GM15510 (cell line): ENCODE data around the gene JCHAIN.

Source experiments
- POLR2A ChIP-seq: IDR thresholded peaks from 3 replicates; pipeline ENCODE4 v1.6.1; 2011; ENCODE audit warnings: borderline replicate concordance; ENCODE audit not compliant: insufficient read length; ENCODE audit errors: extremely low read depth

Gene JCHAIN

DNA sequence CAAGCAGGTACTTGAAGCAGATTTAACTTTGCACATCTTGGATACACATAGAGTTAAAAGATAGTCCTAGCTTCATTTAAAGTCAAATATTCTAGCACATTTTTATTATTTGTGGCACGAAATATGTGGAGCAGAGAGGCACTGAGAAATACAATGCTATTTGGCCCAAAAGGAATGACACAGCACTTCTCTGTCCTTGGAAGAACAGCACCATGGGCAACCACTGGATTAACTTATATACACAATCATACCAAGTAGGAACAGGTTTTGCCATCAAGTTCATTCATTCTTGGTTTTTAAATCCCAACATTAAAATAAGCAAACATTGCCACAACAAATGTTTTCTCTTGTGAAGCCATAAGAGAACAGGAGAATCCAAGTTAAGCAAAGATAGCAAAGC lies 38.7 kb downstream of the JCHAIN start:
- no peak for TF ChIP-seq POLR2A

DNA sequence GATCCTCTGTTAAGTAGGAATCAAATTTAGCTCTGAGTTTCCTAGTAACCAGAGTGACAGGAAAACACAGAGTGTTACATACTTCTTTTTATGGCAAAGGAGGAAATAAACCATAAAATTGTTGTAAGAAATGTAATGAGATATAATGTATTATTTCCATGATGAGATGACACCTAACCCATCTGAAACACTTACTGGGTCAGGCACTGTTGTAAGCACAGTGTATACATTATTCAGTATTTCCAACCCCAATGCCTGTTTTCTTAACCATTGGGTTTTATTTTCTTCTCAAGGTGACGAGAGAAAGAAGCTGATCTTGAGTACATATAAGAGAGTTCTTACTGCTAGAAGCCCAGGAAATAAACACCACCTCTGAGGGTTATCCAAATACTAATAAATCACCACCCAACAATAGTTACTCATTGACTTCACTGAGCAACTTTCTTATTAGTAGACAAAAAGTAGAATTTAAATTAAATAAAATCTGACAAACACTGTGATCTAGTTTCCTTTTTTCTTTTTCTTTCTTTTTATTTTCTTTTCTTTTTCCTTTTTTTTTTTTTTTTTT lies 42.0 kb downstream of the JCHAIN start:
- TF ChIP-seq POLR2A, result no peak

DNA sequence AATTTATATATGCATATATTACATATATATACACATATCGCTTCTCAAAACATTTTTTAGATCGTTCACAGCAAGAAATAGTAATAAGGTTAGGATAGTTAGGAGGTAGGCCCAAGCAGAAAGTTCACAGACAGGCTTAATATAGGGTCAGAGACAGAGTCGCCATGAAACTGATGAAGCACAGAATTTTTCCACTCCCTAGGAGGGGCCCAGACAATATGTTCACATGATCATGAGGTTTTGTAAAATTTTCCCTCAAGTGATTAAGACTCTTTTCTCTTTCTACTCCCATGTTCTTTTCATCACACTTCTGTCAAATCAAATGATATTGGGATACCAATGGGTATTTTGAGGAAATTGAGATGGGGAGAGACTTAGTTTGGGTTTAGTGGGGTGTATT lies 43.0 kb downstream of the JCHAIN start:
- no peak for TF ChIP-seq POLR2A

DNA sequence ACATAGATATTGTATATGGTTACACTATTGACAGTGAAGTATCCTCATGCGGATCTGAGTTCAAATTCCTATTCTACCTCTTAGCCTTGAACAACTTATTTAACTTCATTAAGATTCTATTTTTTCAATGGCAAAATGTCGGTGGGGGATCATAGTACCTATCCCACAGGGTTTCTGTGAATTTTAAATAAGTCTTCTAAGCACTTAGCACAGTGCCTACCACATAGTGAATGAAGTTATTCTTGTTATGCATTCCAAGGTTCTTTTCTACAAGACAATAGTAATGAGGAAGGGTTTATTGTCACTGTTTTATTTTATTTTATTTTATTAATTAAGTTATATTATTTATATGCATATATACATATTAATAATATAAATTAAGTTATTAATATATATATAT lies 46.5 kb downstream of the JCHAIN start:
- no peak for TF ChIP-seq POLR2A

DNA sequence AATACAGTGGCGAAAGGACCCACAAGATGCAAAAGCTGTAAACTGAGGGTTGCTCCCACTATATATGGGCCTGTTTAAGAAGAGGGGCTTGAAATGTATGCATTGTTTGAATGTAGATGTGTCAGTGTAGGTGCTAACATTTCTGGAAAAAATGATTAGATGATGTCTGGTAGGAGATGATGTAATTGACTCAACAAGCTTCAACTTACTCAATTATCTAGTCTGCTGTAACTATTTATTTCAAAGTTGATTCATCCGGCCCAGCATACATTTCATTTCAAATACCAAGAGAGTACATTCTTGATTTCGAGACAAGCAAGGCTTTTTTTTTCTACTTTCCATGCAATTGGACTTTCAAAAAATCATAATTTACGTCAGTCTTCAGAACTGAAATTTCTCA lies 47.0 kb downstream of the JCHAIN start:
- no peak for TF ChIP-seq POLR2A

DNA sequence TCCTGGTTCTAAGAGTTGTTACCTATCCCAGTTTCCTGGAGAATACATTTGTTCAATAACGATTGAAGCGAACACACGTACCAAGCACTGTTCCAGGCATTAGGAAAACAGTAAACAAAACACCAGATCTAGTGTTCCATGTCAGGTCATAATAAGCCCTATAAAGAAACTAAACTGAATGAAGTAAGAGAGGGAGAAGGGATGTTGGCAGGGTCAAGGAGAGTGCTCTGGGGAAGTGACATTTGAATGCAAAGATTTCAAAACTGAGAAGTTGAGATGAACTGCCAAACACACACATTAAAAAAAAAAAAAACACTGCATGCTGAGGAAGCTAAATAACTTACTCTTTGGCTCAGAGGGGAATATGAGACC lies 52.1 kb downstream of the JCHAIN start:
- no peak for TF ChIP-seq POLR2A

DNA sequence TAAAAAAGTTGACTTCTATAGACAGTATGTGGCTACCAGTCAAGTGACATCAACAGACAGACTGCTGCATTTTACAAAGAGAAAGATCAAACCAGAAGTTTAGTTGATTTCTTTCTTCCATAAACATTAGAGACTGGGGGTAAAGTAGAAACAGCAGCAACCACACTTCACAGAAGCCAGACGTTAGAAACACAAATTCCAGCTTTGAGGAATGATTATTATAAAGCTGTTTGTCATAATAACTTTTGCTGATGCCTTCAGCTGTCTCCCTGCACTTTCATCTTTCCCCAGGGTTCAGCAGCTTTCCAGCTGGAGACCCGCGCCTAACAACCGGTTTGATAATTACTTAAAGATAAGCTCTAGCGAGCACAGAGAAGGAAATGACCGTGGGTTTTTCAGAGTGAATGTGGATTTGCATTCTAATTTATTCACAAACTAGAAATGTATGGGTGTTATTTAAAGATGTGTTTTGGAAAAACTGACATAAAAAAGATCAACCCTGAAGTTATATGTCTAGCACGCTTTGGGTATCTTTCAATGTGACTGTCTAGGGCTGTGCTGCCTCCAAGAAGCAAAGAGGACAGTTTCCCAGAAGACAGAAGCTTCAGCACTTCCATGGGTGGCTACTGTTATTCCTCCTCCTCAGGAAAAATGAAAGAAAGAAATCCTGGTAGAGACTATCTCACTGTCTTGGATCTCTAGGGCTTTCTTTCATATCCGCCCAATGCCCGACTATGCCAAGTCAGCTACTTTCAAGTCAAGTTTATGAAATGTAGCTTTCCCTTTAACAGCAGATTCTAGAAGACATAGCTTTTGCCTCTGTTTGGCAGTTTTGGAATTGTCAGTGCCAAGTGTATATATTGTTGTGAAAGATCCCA lies 52.8 kb downstream of the JCHAIN start:
- no peak for TF ChIP-seq POLR2A

DNA sequence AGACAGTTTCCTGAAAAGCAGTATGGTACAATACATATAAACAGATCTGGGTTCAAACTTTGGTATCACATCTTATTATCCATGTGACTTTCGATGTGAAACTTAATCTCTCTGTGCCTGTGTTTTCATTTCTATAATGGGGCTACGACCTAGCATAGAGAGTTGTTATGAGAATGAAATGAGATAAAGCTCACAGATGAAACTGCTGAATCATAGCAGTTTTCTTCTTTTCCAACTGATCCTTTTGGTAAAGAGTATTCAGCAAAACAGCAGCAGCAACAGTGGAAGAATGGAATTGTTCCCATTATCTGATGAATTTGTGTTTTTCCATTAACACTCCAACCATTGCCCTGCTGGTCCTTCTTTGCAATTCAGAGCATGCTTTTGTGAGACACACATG lies 58.0 kb downstream of the JCHAIN start:
- TF ChIP-seq POLR2A, result no peak

DNA sequence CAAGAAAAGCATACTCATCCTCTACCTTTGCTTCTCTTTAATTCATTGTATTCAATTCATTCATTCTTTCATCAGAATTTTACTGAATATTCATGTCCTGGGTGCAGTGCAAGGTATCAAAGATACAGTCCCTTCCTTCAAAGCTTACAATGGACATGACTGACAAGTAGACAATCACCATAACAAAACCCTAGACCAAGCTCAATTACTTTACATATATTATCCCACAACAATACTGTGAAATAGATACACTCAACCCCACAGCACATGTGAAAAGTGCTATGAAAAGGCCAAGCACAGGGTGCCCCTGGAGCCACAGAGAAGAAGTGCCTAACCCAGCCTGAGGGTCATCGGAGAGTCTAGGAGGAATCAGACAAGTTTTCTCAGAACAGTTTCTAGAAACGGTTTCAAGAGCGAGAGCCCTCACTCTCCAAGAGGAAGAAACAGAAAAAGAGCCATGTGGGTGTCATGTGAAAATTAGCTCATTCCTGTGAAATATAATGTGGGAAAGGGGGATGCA lies 58.9 kb downstream of the JCHAIN start:
- TF ChIP-seq POLR2A, result no peak

DNA sequence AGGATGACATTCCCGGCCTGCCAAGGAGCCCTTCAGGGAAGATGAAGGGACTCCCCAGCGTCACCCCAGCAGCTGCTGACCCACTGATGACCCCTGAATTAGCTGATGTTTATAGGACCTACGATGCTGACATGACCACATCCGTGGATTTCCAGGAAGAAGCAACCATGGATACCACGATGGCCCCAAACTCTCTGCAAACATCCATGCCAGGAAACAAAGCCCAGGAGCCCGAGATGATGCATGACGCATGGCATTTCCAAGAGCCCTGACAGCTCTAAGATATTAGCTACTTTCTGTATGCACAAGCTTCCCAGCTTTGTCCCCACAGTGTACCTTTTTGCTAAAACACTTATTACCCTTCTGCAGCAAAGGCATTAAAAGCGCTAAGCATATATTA lies 59.8 kb downstream of the JCHAIN start:
- no peak for TF ChIP-seq POLR2A
